Tibial nerve (tissue), 4 donors: ENCODE data around the gene PCDHB10.

Source experiments
- EP300 ChIP-seq, 2 donors: sonication (generic); formaldehyde crosslinking; IDR thresholded peaks; one replicate each; pipeline ENCODE4 v1.6.1; 2017; ENCODE audit warnings: antibody characterized with exemption in 2 of 2, mild to moderate bottlenecking in 1 of 2
- POLR2A ChIP-seq, 2 donors: fragments of 450-650 bp; IDR thresholded peaks; one replicate each; pipeline ENCODE4 v1.6.1; 2017; ENCODE audit warnings: antibody characterized with exemption in 2 of 2, mild to moderate bottlenecking in 2 of 2, moderate library complexity in 2 of 2
- TF ChIP-seq, protein P1 (sequence below), 5 experiments: fragments of 200-600 bp in 3 of 5; fragments of 450-650 bp in 2 of 5; sonication (generic) in 3 of 5; IDR thresholded peaks; one replicate each; pipeline ENCODE4 v1.5.1; 2016 to 2019; ENCODE audit warnings: antibody characterized with exemption in 5 of 5, mild to moderate bottlenecking in 3 of 5, moderate library complexity in 2 of 5

GRCh38 chr5:141223112-141223783, 31.1 kb downstream of the PCDHB10 start, which contains the start of gene PCDHB14:
- no peak for TF ChIP-seq POLR2A (IDR thresholded peaks at IDR 0.05)
- TF ChIP-seq, protein P1, sequence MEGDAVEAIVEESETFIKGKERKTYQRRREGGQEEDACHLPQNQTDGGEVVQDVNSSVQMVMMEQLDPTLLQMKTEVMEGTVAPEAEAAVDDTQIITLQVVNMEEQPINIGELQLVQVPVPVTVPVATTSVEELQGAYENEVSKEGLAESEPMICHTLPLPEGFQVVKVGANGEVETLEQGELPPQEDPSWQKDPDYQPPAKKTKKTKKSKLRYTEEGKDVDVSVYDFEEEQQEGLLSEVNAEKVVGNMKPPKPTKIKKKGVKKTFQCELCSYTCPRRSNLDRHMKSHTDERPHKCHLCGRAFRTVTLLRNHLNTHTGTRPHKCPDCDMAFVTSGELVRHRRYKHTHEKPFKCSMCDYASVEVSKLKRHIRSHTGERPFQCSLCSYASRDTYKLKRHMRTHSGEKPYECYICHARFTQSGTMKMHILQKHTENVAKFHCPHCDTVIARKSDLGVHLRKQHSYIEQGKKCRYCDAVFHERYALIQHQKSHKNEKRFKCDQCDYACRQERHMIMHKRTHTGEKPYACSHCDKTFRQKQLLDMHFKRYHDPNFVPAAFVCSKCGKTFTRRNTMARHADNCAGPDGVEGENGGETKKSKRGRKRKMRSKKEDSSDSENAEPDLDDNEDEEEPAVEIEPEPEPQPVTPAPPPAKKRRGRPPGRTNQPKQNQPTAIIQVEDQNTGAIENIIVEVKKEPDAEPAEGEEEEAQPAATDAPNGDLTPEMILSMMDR (IDR thresholded peaks at IDR 0.05) = no peak
- no peak for TF ChIP-seq EP300 (IDR thresholded peaks at IDR 0.05)
